OCI-LY7 (cell line): ENCODE data around the gene ZKSCAN5. TPM values are rescaled to one million over a fixed set of nuclear protein-coding genes. Genes with fewer than 3 reads are reported as not detected.
"Not testable (repeated sequence)": the region's sequence is repeated elsewhere in the genome, so short reads cannot be mapped to it uniquely, and the experiment has no call there.

Source experiments
- BruUV-seq: library from RNA; stranded (reverse); fragments of 400-500 nt; replicated peaks from 2 replicates; lab custom pipeline; 2021; lab: Mats Ljungman, UMichigan
- CTCF ChIA-PET: fragments of 300-600 bp; sonication (Branson Sonifier 250); formaldehyde crosslinking; loops from one replicate; lab custom pipeline; 2022; ENCODE audit warnings: antibody characterized with exemption; ENCODE audit not compliant: unreplicated experiment; lab: Charles Lee
- POLR2A ChIA-PET: fragments of 300-600 bp; sonication (Branson Sonifier 250); formaldehyde crosslinking; loops from one replicate; lab custom pipeline; 2022; ENCODE audit warnings: antibody characterized with exemption; lab: Charles Lee
- DNase-seq: peaks from one replicate; pipeline ENCODE4 v3.0.0-alpha.2; 2015; ENCODE audit warnings: low spot score
- H2AFZ ChIP-seq: fragments of 200-600 bp; sonication (generic), shearing (Covaris generic); 2 replicates; pipeline ENCODE4 v1.6.1; 2014; ENCODE audit warnings: mild to moderate bottlenecking, antibody characterized with exemption, low read length, moderate library complexity
- H3K27ac ChIP-seq: fragments of 200-600 bp; sonication (generic); 2 replicates; pipeline ENCODE4 v1.5.1; 2014; ENCODE audit warnings: mixed run types, low read depth, mild to moderate bottlenecking, moderate library complexity, low read length, inconsistent platforms; ENCODE audit not compliant: poor library complexity, severe bottlenecking
- H3K36me3 ChIP-seq: fragments of 200-600 bp; sonication (generic); 2 replicates; pipeline ENCODE4 v1.6.1; 2014; ENCODE audit warnings: mild to moderate bottlenecking, antibody characterized with exemption, low read length, moderate library complexity, mixed read lengths; ENCODE audit not compliant: insufficient read depth
- H3K4me1 ChIP-seq: fragments of 200-600 bp; sonication (generic); 2 replicates; pipeline ENCODE4 v1.5.1; 2014; ENCODE audit warnings: mild to moderate bottlenecking, low read length; ENCODE audit not compliant: insufficient read depth, poor library complexity, severe bottlenecking
- H3K4me2 ChIP-seq: fragments of 200-600 bp; sonication (generic); 2 replicates; pipeline ENCODE4 v1.6.1; 2014; ENCODE audit warnings: mild to moderate bottlenecking, low read length
- H3K4me3 ChIP-seq: fragments of 200-600 bp; sonication (generic); 2 replicates; pipeline ENCODE4 v1.5.1; 2014; ENCODE audit warnings: mild to moderate bottlenecking, low read depth, low read length; ENCODE audit not compliant: poor library complexity, severe bottlenecking
- H3K79me2 ChIP-seq: fragments of 200-600 bp; sonication (generic); 2 replicates; pipeline ENCODE4 v1.6.1; 2016; ENCODE audit warnings: low read depth, mild to moderate bottlenecking, low read length, moderate library complexity, mixed read lengths; ENCODE audit not compliant: insufficient read depth
- H3K9me2 ChIP-seq: fragments of 200-600 bp; sonication (generic); 2 replicates; pipeline ENCODE4 v1.6.1; 2016; ENCODE audit warnings: mild to moderate bottlenecking, low read length, mixed read lengths; ENCODE audit not compliant: insufficient read depth
- H3K9me3 ChIP-seq: fragments of 200-600 bp; sonication (generic); 2 replicates; pipeline ENCODE4 v1.6.1; 2014; ENCODE audit warnings: mild to moderate bottlenecking, mixed run types, low read length, mixed read lengths
- H4K20me1 ChIP-seq: fragments of 200-600 bp; sonication (generic); 2 replicates; pipeline ENCODE4 v1.6.1; 2014; ENCODE audit warnings: mild to moderate bottlenecking, antibody characterized with exemption, low read length, moderate library complexity, mixed read lengths; ENCODE audit not compliant: insufficient read depth
- EZH2phosphoT487 ChIP-seq: fragments of 200-600 bp; sonication (generic); IDR thresholded peaks from 2 replicates; pipeline ENCODE4 v1.6.1; 2018; ENCODE audit warnings: low read depth, borderline replicate concordance, mild to moderate bottlenecking, mixed run types, antibody characterized with exemption, low read length, moderate library complexity, mixed read lengths
- intact Hi-C: fragments of 100-400 bp; cut with micrococcal nuclease; formaldehyde crosslinking; loops from one replicate; pipeline ENCODE4 v1.10.0; 2022; ENCODE audit not compliant: unreplicated experiment
- total RNA-seq, 2 experiments: library from RNA; depleted of rRNA in 1 of 2; stranded (reverse); fragments of >200 nt in 1 of 2; shearing (Covaris generic) in 1 of 2; gene quantifications; 2 replicates each; pipeline ENCODE4 v1.2.3, GENCODE V29; 2014 to 2022
- TF ChIP-seq, protein P1 (sequence below): fragments of 200-600 bp; sonication (generic); conservative IDR thresholded peaks from 2 replicates; pipeline ENCODE4 v1.5.1; 2014; ENCODE audit warnings: mild to moderate bottlenecking, antibody characterized with exemption, low read length, moderate library complexity, mixed read lengths

The ZKSCAN5 gene
- total RNA-seq, 2 experiments from 2014 or later: 12.2 to 14.5 TPM

DNA sequence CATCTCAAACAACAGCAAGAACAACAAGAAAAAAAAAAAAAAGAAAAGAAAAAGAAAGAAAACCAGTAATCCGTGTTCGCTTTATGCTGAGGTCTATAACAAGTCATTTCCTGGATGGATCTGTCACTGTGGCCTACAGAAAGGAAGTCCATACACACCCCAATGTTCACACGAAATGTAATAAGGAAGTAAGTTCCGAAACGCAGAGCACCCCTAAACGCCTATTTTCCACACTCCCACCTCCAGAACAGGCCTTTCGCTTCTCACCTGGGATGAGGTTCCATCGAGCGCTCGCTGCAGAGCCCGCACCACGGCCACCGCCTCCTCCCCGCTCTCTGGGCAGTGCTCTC lies 5.1 kb upstream of the ZKSCAN5 start:
- CTCF ChIA-PET: no interaction called here
- intact Hi-C loops: loop anchor here (5.0 kb wide), 1 partner anchor 122 kb away; no protein-coding TSS in a partner anchor
- H3K27ac ChIP-seq: peak overlapping the region; percentile 79

DNA sequence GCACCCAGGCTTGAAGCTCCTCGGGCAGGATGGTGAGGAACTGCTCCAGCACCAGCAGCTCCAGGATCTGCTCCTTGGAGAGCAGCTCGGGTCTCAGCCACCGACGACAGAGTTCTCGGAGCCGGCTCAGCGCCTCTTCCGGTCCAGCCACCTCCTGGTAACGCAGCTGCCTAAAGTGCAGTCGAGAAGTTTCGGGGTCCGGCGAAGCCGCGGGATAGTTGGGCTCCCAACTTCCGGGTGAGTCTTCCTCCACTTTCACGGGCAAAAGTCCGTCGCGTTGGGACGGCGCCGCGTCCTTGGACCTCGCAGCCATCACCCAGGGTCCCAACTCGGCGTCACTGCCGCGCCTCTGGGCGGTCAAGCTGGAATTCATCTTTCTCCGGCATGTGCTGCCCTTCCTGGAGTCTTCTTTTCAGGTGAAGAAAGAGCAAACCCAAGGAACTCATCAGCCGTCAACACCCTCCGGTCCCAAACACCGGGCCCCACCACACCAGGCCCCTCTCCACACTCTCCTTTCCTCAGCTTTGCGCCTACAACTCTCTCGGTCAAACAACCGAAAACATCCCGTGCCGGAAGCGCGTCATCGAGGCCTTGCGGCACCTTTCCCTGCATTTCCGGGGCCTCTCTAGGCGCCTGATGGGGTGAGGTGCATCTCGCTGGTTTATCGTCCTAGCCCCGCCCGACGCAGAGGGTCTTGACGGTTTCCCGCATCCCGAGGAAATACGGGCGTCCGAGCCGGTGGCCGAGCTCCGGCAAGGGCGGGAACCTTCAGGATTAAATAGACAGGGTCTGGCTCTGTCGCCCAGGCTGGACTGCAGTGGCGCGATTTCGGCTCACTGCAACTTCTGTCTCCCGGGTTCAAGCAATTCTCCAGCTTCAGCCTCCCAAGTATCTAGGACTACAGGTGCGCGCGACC lies 4.5 kb upstream of the ZKSCAN5 start, which contains the start of gene ZNF394:
TSS of gene ZNF394 (minus strand) at position 561 of the 916 bp plus-strand sequence. CDS start at position 373, 188 bp downstream.
- Histone ChIP-seq H3K9me2 (no peaks in the 10 kb centered on the region), H3K4me1 (peaks cover 14% of the 10 kb centered on the region), H4K20me1 (peaks cover 15% of the 10 kb centered on the region), H3K27ac (peak within 1 kb of the TSS; percentile 79), H3K4me3 (peak within 1 kb of the TSS; percentile 90), H3K36me3 (peaks cover 40% of the 10 kb centered on the region), H3K4me2 (peak within 1 kb of the TSS; percentile 100), H3K9me3 (peaks cover 6% of the 10 kb centered on the region; the same call in 1 of the 2 replicates), H2AFZ (peak within 1 kb of the TSS; percentile 90), H3K79me2 (peaks cover 47% of the 10 kb centered on the region)
- intact Hi-C loops: loop anchor here (1.0 to 5.0 kb wide), 2 partner anchors 28 to 123 kb away; partner anchors contain the start of gene ZNF789
- no peak for TF ChIP-seq EZH2phosphoT487
- POLR2A ChIA-PET: interaction anchor here (0.7 to 1.6 kb wide), 5 partner anchors 9 to 260 kb away, joined by 3 to 7 read pairs (median 3); partner anchors contain the start of genes ATP5MF and ZNF655
- TSS peak; percentile 85 for BruUV-seq
- CTCF ChIA-PET: interaction anchor here (0.6 kb wide), 1 partner anchor 1195 kb away, joined by 3 read pairs; no protein-coding TSS in a partner anchor
- peak; percentile 93 for DNase-seq

More for the DNA sequence above, 5.1 kb upstream of the ZKSCAN5 start:
- Histone ChIP-seq H3K9me2 (no peaks in the 10 kb centered on the region), H3K79me2 (peaks cover 52% of the 10 kb centered on the region), H3K36me3 (peaks cover 46% of the 10 kb centered on the region), H3K4me1 (peaks cover 14% of the 10 kb centered on the region), H3K4me3 (peak overlapping the region; percentile 90), H3K4me2 (peak overlapping the region; percentile 100), H4K20me1 (peaks cover 15% of the 10 kb centered on the region), H3K9me3 (peaks cover 6% of the 10 kb centered on the region; the same call in 1 of the 2 replicates), H2AFZ (peak overlapping the region; percentile 90; the same call in 1 of the 2 replicates)
- no TSS peak for BruUV-seq
- DNase-seq: peak; percentile 24
- POLR2A ChIA-PET: interaction anchor here (0.9 to 1.6 kb wide), 2 partner anchors 8 to 26 kb away, joined by 3 read pairs; no protein-coding TSS in a partner anchor
- TF ChIP-seq, protein P1, sequence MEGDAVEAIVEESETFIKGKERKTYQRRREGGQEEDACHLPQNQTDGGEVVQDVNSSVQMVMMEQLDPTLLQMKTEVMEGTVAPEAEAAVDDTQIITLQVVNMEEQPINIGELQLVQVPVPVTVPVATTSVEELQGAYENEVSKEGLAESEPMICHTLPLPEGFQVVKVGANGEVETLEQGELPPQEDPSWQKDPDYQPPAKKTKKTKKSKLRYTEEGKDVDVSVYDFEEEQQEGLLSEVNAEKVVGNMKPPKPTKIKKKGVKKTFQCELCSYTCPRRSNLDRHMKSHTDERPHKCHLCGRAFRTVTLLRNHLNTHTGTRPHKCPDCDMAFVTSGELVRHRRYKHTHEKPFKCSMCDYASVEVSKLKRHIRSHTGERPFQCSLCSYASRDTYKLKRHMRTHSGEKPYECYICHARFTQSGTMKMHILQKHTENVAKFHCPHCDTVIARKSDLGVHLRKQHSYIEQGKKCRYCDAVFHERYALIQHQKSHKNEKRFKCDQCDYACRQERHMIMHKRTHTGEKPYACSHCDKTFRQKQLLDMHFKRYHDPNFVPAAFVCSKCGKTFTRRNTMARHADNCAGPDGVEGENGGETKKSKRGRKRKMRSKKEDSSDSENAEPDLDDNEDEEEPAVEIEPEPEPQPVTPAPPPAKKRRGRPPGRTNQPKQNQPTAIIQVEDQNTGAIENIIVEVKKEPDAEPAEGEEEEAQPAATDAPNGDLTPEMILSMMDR: no peak
- no peak for TF ChIP-seq EZH2phosphoT487

DNA sequence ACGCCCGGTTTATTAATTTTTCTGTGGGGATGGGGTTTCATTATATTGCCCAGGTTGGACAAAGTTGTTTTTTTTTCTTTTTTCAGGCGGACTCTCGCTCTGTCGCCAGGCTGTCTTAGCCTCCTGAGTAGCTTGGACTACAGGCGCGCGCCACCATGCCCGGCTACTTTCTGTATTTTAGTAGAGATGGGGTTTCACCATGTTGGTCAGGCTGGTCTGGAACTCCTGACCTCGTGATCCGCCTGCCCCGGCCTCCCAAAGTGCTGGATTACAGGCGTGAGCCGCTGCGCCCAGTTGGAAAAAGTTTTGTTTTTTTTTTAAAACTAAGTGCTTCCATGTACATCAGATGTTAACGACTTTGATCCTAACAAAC lies 3.8 kb upstream of the ZKSCAN5 start:
- intact Hi-C loops: loop anchor here (1.0 kb wide), 1 partner anchor 28 kb away; the partner anchor contains the start of gene ZNF789
- Histone ChIP-seq H3K9me2 (no peaks in the 10 kb centered on the region), H2AFZ (peak overlapping the region; percentile 90), H3K36me3 (peaks cover 33% of the 10 kb centered on the region), H3K79me2 (peaks cover 53% of the 10 kb centered on the region), H3K9me3 (peaks cover 6% of the 10 kb centered on the region; the same call in 1 of the 2 replicates), H4K20me1 (peaks cover 15% of the 10 kb centered on the region), H3K4me1 (peaks cover 15% of the 10 kb centered on the region), H3K4me2 (peak overlapping the region; percentile 100), H3K27ac (peak overlapping the region; percentile 79), H3K4me3 (peak overlapping the region; percentile 90)
- BruUV-seq: no TSS peak
- TF ChIP-seq, protein P1: no peak
- TF ChIP-seq EZH2phosphoT487: no peak
- ChIA-PET CTCF (no interaction called here), POLR2A (interaction anchor here (0.6 to 1.6 kb wide), 7 partner anchors 8 to 259 kb away, joined by 3 to 7 read pairs (median 3); partner anchors contain the start of genes ATP5MF and ZNF655)
- no peak for DNase-seq

DNA sequence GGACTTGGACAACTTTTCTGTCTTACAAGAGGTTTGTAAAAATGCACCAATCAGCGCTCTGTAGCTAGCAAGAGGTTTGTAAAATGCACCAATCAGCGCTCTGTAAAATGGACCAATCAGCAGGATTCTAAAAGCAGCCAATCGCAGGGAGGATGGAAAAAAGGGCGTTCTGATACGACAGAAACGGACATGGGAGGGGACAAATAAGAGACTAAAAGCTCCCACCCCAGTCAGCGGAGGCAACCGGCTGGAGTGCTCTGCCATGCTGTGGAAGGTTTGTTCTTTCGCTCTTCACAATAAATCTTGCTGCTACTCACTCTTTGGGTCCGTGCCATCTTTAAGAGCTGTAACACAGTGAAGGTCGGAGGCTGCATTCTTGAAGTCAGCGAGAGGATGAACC lies 3.2 kb upstream of the ZKSCAN5 start:
- H3K4me2 ChIP-seq: 0 out of 2 replicates have a peak overlapping the region, but pooled peaks have one; percentile 100
- H3K9me2 ChIP-seq, H2AFZ ChIP-seq, H3K9me3 ChIP-seq, H3K27ac ChIP-seq, CTCF ChIA-PET, intact Hi-C loops: not testable (repeated sequence)
- POLR2A ChIA-PET: interaction anchor here (0.6 to 1.6 kb wide), 5 partner anchors 9 to 60 kb away, joined by 3 to 7 read pairs (median 3); partner anchors contain the start of genes ATP5MF and ZNF655
- peaks cover 27% of the 10 kb centered on the region for H3K36me3 ChIP-seq
- DNase-seq: peak; percentile 14
- H3K79me2 ChIP-seq: peaks cover 57% of the 10 kb centered on the region
- peaks cover 22% of the 10 kb centered on the region for H3K4me1 ChIP-seq
- BruUV-seq: TSS peak; percentile 51
- H3K4me3 ChIP-seq: peak overlapping the region; percentile 90
- H4K20me1 ChIP-seq: peaks cover 15% of the 10 kb centered on the region
